ENCODE measurements around the gene ZDHHC6. TPM values are rescaled to one million over a fixed set of nuclear protein-coding genes. Genes with fewer than 3 reads are reported as not detected.
"Not testable (repeated sequence)": the region's sequence is repeated elsewhere in the genome, so short reads cannot be mapped to it uniquely, and the experiment has no call there.

ZDHHC6 gene
- total RNA-seq, 1 donor from 2014 or later, result 37.1 TPM

- H3K4me3 Mint-ChIP-seq, result no peak overlapping the region
- no peak for TF ChIP-seq CTCF (IDR thresholded peaks at IDR 0.05; ENCODE audit: unreplicated experiment)
- peaks cover 9% of the 10 kb centered on the region for H3K9me3 Mint-ChIP-seq
- no peak for DNase-seq (ENCODE audit: low spot score in 2 of 2, unreplicated experiment in 2 of 2)
- H3K4me1 Mint-ChIP-seq, result no peaks in the 10 kb centered on the region
- H3K36me3 Mint-ChIP-seq, result peaks cover 22% of the 10 kb centered on the region
- H3K27ac Mint-ChIP-seq, result no peak overlapping the region
- H3K27me3 Mint-ChIP-seq (ENCODE audit: low read depth), result no peaks in the 10 kb centered on the region
These were observed 20.1 kb upstream of the ZDHHC6 start for GRCh38 chr10:112466802-112467201.

- no peak for TF ChIP-seq CTCF (IDR thresholded peaks at IDR 0.05; ENCODE audit: unreplicated experiment)
- H3K4me3 Mint-ChIP-seq, result no peak overlapping the region
- H3K27ac Mint-ChIP-seq, result no peak overlapping the region
- no peaks in the 10 kb centered on the region for H3K4me1 Mint-ChIP-seq
- no peaks in the 10 kb centered on the region for H3K27me3 Mint-ChIP-seq (ENCODE audit: low read depth)
- H3K36me3 Mint-ChIP-seq, result peaks cover 26% of the 10 kb centered on the region
- DNase-seq (ENCODE audit: low spot score in 2 of 2, unreplicated experiment in 2 of 2), result no peak
- H3K9me3 Mint-ChIP-seq, result peaks cover 9% of the 10 kb centered on the region
These were observed 18.7 kb upstream of the ZDHHC6 start for GRCh38 chr10:112465299-112465883.

GRCh38 chr10:112464074-112464473 lies 17.4 kb upstream of the ZDHHC6 start:
- not testable (repeated sequence) for H3K27ac Mint-ChIP-seq, H3K9me3 Mint-ChIP-seq

GRCh38 chr10:112461029-112461887 lies 14.5 kb upstream of the ZDHHC6 start:
- TF ChIP-seq CTCF (IDR thresholded peaks at IDR 0.05; ENCODE audit: unreplicated experiment), result no peak
- H3K27me3 Mint-ChIP-seq (ENCODE audit: low read depth), result no peaks in the 10 kb centered on the region
- H3K27ac Mint-ChIP-seq, result no peak overlapping the region
- peaks cover 21% of the 10 kb centered on the region for H3K36me3 Mint-ChIP-seq
- H3K9me3 Mint-ChIP-seq, result peaks cover 9% of the 10 kb centered on the region
- DNase-seq (ENCODE audit: low spot score in 2 of 2, unreplicated experiment in 2 of 2), result no peak
- no peak overlapping the region for H3K4me3 Mint-ChIP-seq
- H3K4me1 Mint-ChIP-seq, result no peaks in the 10 kb centered on the region

More at GRCh38 chr10:112464074-112464473, 17.4 kb upstream of the ZDHHC6 start:
- peaks cover 24% of the 10 kb centered on the region for H3K36me3 Mint-ChIP-seq
- not testable (repeated sequence) for H3K4me3 Mint-ChIP-seq; H3K4me1 Mint-ChIP-seq; H3K27me3 Mint-ChIP-seq (ENCODE audit: low read depth); DNase-seq (ENCODE audit: low spot score in 2 of 2, unreplicated experiment in 2 of 2)

- peaks cover 6% of the 10 kb centered on the region for H3K9me3 Mint-ChIP-seq
- TF ChIP-seq CTCF (IDR thresholded peaks at IDR 0.05; ENCODE audit: unreplicated experiment), result no peak
- DNase-seq (ENCODE audit: low spot score in 2 of 2, unreplicated experiment in 2 of 2), result no peak
- peaks cover 20% of the 10 kb centered on the region for H3K36me3 Mint-ChIP-seq
- no peak overlapping the region for H3K27ac Mint-ChIP-seq
- no peaks in the 10 kb centered on the region for H3K4me1 Mint-ChIP-seq
- H3K4me3 Mint-ChIP-seq, result no peak overlapping the region
- H3K27me3 Mint-ChIP-seq (ENCODE audit: low read depth), result no peaks in the 10 kb centered on the region
These were observed 13.7 kb upstream of the ZDHHC6 start for GRCh38 chr10:112460366-112460765.

- no peaks in the 10 kb centered on the region for H3K27me3 Mint-ChIP-seq (ENCODE audit: low read depth)
- TF ChIP-seq CTCF (IDR thresholded peaks at IDR 0.05; ENCODE audit: unreplicated experiment), result no peak
- H3K4me3 Mint-ChIP-seq, result no peak overlapping the region
- peaks cover 21% of the 10 kb centered on the region for H3K36me3 Mint-ChIP-seq
- H3K4me1 Mint-ChIP-seq, result no peaks in the 10 kb centered on the region
- H3K27ac Mint-ChIP-seq, result no peak overlapping the region
- peaks cover 15% of the 10 kb centered on the region for H3K9me3 Mint-ChIP-seq
- DNase-seq (ENCODE audit: low spot score in 2 of 2, unreplicated experiment in 2 of 2), result no peak
These were observed 9.8 kb upstream of the ZDHHC6 start for GRCh38 chr10:112456533-112456932.

Measured in mesothelial cell of epicardium (in vitro differentiated cells).